ENCODE measurements around the gene GLUL.
"Not testable (repeated sequence)": the region's sequence is repeated elsewhere in the genome, so short reads cannot be mapped to it uniquely, and the experiment has no call there.

The GLUL gene

GRCh38 chr1:182383037-182383661 is 8.4 kb downstream of the GLUL start:
- no peaks in the 10 kb centered on the region for H3K27me3 ChIP-seq
- peaks cover 15% of the 10 kb centered on the region for H3K9me3 ChIP-seq
- no peak overlapping the region for H3K4me3 ChIP-seq (ENCODE audit: low read depth in 1 of 2, low read length in 1 of 2)
- H3K36me3 ChIP-seq: peaks cover 75% of the 10 kb centered on the region
- H3K27ac ChIP-seq: peak overlapping the region; percentile 72
- peaks cover 3 to 16% of the 10 kb centered on the region in 2 experiments for H3K4me1 ChIP-seq (ENCODE audit: control insufficient read depth in 1 of 2, insufficient read depth in 1 of 2, low read depth in 1 of 2, low read length in 1 of 2)
- no peak for TF ChIP-seq CTCF (IDR thresholded peaks at IDR 0.05)

- H3K9me3 ChIP-seq: peaks cover 13% of the 10 kb centered on the region
- no peak overlapping the region for H3K4me3 ChIP-seq (ENCODE audit: low read depth in 1 of 2, low read length in 1 of 2)
- H3K27me3 ChIP-seq: no peaks in the 10 kb centered on the region
- H3K27ac ChIP-seq: peak overlapping the region; percentile 72
- peaks cover 65% of the 10 kb centered on the region for H3K36me3 ChIP-seq
- peaks cover 0 to 7% of the 10 kb centered on the region in 2 experiments for H3K4me1 ChIP-seq (ENCODE audit: control insufficient read depth in 1 of 2, insufficient read depth in 1 of 2, low read depth in 1 of 2, low read length in 1 of 2)
- TF ChIP-seq CTCF (IDR thresholded peaks at IDR 0.05): no peak
Measured at GRCh38 chr1:182381962-182382819, 9.4 kb downstream of the GLUL start.

- Histone ChIP-seq H3K4me3 (ENCODE audit: low read depth in 1 of 2, low read length in 1 of 2) (no peak overlapping the region), H3K27me3 (no peaks in the 10 kb centered on the region), H3K9me3 (no peaks in the 10 kb centered on the region), H3K4me1 (ENCODE audit: control insufficient read depth in 1 of 2, insufficient read depth in 1 of 2, low read depth in 1 of 2, low read length in 1 of 2) (no peaks in the 10 kb centered on the region), H3K36me3 (peaks cover 45% of the 10 kb centered on the region), H3K27ac (peak overlapping the region; percentile 72)
- TF ChIP-seq CTCF (IDR thresholded peaks at IDR 0.05): no peak
Measured at GRCh38 chr1:182380199-182380598, 11.4 kb downstream of the GLUL start.

GRCh38 chr1:182379781-182380180 is 11.8 kb downstream of the GLUL start:
- H3K4me1 ChIP-seq (ENCODE audit: control insufficient read depth in 1 of 2, insufficient read depth in 1 of 2, low read depth in 1 of 2, low read length in 1 of 2); H3K9me3 ChIP-seq; H3K4me3 ChIP-seq (ENCODE audit: low read depth in 1 of 2, low read length in 1 of 2); H3K27me3 ChIP-seq: not testable (repeated sequence)
- Histone ChIP-seq H3K36me3 (peaks cover 41% of the 10 kb centered on the region), H3K27ac (peak overlapping the region; percentile 72)

GRCh38 chr1:182376936-182377574 is 14.5 kb downstream of the GLUL start:
- H3K9me3 ChIP-seq: no peaks in the 10 kb centered on the region
- no peak overlapping the region for H3K27ac ChIP-seq
- no peaks in the 10 kb centered on the region for H3K27me3 ChIP-seq
- no peak overlapping the region for H3K4me3 ChIP-seq (ENCODE audit: low read depth in 1 of 2, low read length in 1 of 2)
- TF ChIP-seq CTCF (IDR thresholded peaks at IDR 0.05): no peak
- peaks cover 14% of the 10 kb centered on the region for H3K36me3 ChIP-seq
- no peaks in the 10 kb centered on the region for H3K4me1 ChIP-seq (ENCODE audit: control insufficient read depth in 1 of 2, insufficient read depth in 1 of 2, low read depth in 1 of 2, low read length in 1 of 2)
